Mucosa of descending colon (tissue), 3 donors: ENCODE results near the gene RBM19. TPM values are rescaled to one million over a fixed set of nuclear protein-coding genes. Genes with fewer than 3 reads are reported as not detected.

Experiments
- ATAC-seq: fragments of 200-7000 bp; cut with Tn5 transposase; one replicate; pipeline ENCODE4 v1.9.1; 2020; ENCODE audit warnings: mild to moderate bottlenecking, moderate library complexity
- DNase-seq, 3 donors: peaks; one replicate each; pipeline ENCODE4 v3.0.0-alpha.2; 2020
- H3K36me3 ChIP-seq: fragments of 200-600 bp; one replicate; pipeline ENCODE4 v1.8.0; 2021; ENCODE audit warnings: low read depth, mild to moderate bottlenecking
- H3K4me1 ChIP-seq: fragments of 200-600 bp; one replicate; pipeline ENCODE4 v1.8.0; 2021; ENCODE audit warnings: low read depth, mild to moderate bottlenecking
- H3K4me3 ChIP-seq: fragments of 200-600 bp; one replicate; pipeline ENCODE4 v1.8.0; 2021; ENCODE audit warnings: mild to moderate bottlenecking
- H3K9me3 ChIP-seq: fragments of 200-600 bp; one replicate; pipeline ENCODE4 v1.8.0; 2021; ENCODE audit warnings: mild to moderate bottlenecking
- CTCF ChIP-seq: fragments of 200-600 bp; IDR thresholded peaks from one replicate; pipeline ENCODE4 v1.8.0; 2022; ENCODE audit warnings: antibody characterized with exemption, mild to moderate bottlenecking
- intact Hi-C, 2 donors: fragments of 100-400 bp; cut with DNase I in 1 of 2; cut with micrococcal nuclease in 1 of 2; formaldehyde crosslinking; loops; one replicate each; pipeline versions ENCODE4 v1.11.0 to v1.11.1; 2022; cut with DNase I, micrococcal nuclease
- total RNA-seq, 3 donors: library from RNA; stranded (reverse); fragmentation: NEBNext Ultra II Directional in 2 of 3; extraction: Animal tissue kit (Norgen Biotek cat#: 25700) in 2 of 3; gene quantifications; one replicate each; pipeline versions ENCODE4 v1.2.1 to v1.2.4, GENCODE V29; 2021 to 2023
- donor health status: DM: no; HTN: no; CAD: no; lungs with moderate emphysema.
- donor health status: DM: no; HTN: no; CAD: no.
- donor health status: DM: no; HTN: yes; CAD: no.

The RBM19 gene
- total RNA-seq, 3 donors from 2014 or later = 22.5 to 38.4 (median 32.9) TPM

- no peak for TF ChIP-seq CTCF
- H3K4me3 ChIP-seq = no peak overlapping the region
- no peaks in the 10 kb centered on the region for H3K9me3 ChIP-seq
- ATAC-seq (no peak), DNase-seq (no peak)
- H3K36me3 ChIP-seq = no peaks in the 10 kb centered on the region
- intact Hi-C loops = no loop called here
- H3K4me1 ChIP-seq = no peaks in the 10 kb centered on the region
These were observed 95.2 kb downstream of the RBM19 start for GRCh38 chr12:113870890-113871289.

DNA sequence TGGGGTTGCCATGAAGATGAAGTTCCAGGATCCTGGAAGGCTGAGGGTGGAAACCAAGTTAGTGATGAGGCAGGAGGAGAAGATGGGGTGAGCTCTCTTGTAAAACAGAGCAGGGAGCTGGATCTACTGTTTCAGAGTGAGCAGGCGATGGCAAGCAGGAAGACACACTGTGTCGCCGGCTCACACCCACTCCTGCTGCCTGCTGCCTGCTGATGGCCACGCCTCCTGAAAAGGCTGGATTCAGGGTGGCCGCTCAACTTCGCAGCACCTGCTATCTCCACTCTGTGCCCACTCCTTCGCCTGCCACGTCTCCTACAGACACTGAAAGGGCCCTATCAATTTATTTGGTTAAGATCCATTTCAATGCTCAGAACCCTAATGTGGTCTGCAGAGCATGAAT, 96.1 kb downstream of the RBM19 start:
- DNase-seq (no peak), ATAC-seq (no peak)
- no peak for TF ChIP-seq CTCF
- Histone ChIP-seq H3K36me3 (no peaks in the 10 kb centered on the region), H3K4me3 (no peak overlapping the region), H3K9me3 (no peaks in the 10 kb centered on the region), H3K4me1 (no peaks in the 10 kb centered on the region)
- intact Hi-C loops = no loop called here

GRCh38 chr12:113868365-113868764, 97.8 kb downstream of the RBM19 start:
- no peaks in the 10 kb centered on the region for H3K4me1 ChIP-seq
- no peak for ATAC-seq
- H3K9me3 ChIP-seq = no peaks in the 10 kb centered on the region
- no peaks in the 10 kb centered on the region for H3K36me3 ChIP-seq
- no peak for TF ChIP-seq CTCF
- intact Hi-C loops = no loop called here
- no peak for DNase-seq
- H3K4me3 ChIP-seq = no peak overlapping the region

GRCh38 chr12:113867258-113867657, 98.9 kb downstream of the RBM19 start:
- Histone ChIP-seq H3K4me1 (no peaks in the 10 kb centered on the region), H3K4me3 (no peak overlapping the region), H3K36me3 (no peaks in the 10 kb centered on the region), H3K9me3 (no peaks in the 10 kb centered on the region)
- ATAC-seq (no peak), DNase-seq (no peak)
- TF ChIP-seq CTCF = no peak
- intact Hi-C loops = no loop called here

- intact Hi-C loops = no loop called here
- no peak for TF ChIP-seq CTCF
- Histone ChIP-seq H3K9me3 (no peaks in the 10 kb centered on the region), H3K36me3 (no peaks in the 10 kb centered on the region), H3K4me3 (no peak overlapping the region), H3K4me1 (no peaks in the 10 kb centered on the region)
- DNase-seq = no peak
- ATAC-seq = no peak
These were observed 99.6 kb downstream of the RBM19 start for GRCh38 chr12:113866496-113866895.

- Histone ChIP-seq H3K36me3 (no peaks in the 10 kb centered on the region), H3K4me1 (no peaks in the 10 kb centered on the region), H3K4me3 (no peak overlapping the region), H3K9me3 (no peaks in the 10 kb centered on the region)
- ATAC-seq (no peak), DNase-seq (no peak)
- no peak for TF ChIP-seq CTCF
- intact Hi-C loops = no loop called here
These were observed 102.7 kb downstream of the RBM19 start for GRCh38 chr12:113863455-113863845.
